B cell (primary cell): ENCODE measurements around the gene RAB7B. TPM values are rescaled to one million over a fixed set of nuclear protein-coding genes. Genes with fewer than 3 reads are reported as not detected.

Source experiments
- ATAC-seq: fragments of 200-7000 bp; cut with Tn5 transposase; one replicate; pipeline ENCODE4 v1.10.0; 2021; ENCODE audit warnings: low read depth, mild to moderate bottlenecking, moderate number of reproducible peaks, moderate library complexity
- CTCF ChIA-PET: fragments of 350-600 bp; sonication (Branson Sonifier 250); formaldehyde crosslinking; loops from one replicate; lab custom pipeline; 2021; ENCODE audit warnings: antibody characterized with exemption, inconsistent platforms; lab: Charles Lee
- POLR2A ChIA-PET: fragments of 350-600 bp; sonication (Branson Sonifier 250); formaldehyde crosslinking; loops from one replicate; lab custom pipeline; 2021; ENCODE audit warnings: antibody characterized with exemption; lab: Charles Lee
- DNase-seq: peaks from one replicate; pipeline ENCODE4 v3.0.0; 2013
- H2AFZ ChIP-seq: 2 replicates; pipeline ENCODE4 v1.6.1; 2012; ENCODE audit warnings: mild to moderate bottlenecking, low read depth, low read length; ENCODE audit not compliant: insufficient read depth, poor library complexity, severe bottlenecking
- H3K27ac ChIP-seq, 2 donors: 1 replicate in 1 of 2; 2 replicates in 1 of 2; pipeline ENCODE4 v1.5.1; 2012 to 2013; ENCODE audit warnings: low read length in 2 of 2, mild to moderate bottlenecking in 2 of 2, moderate library complexity in 1 of 2
- H3K27me3 ChIP-seq, 4 experiments: fragments of 200-600 bp in 1 of 4; sonication (generic) in 1 of 4; replicated peaks in 1 of 4; 1 replicate in 2 of 4; 2 replicates in 2 of 4; pipeline versions ENCODE4 v1.6.1 to v1.7.0; 2013 to 2016; ENCODE audit warnings: low read length in 3 of 4, mild to moderate bottlenecking in 2 of 4, mixed read lengths in 1 of 4, moderate library complexity in 1 of 4; ENCODE audit not compliant: insufficient read depth in 4 of 4, control insufficient read depth in 3 of 4; ENCODE audit errors: control extremely low read depth in 1 of 4
- H3K36me3 ChIP-seq, 2 experiments: replicated peaks in 1 of 2; 1 replicate in 1 of 2; 2 replicates in 1 of 2; pipeline versions ENCODE4 v1.6.1 to v1.7.1; 2013; ENCODE audit warnings: low read length in 1 of 2; ENCODE audit not compliant: insufficient read depth in 2 of 2, control insufficient read depth in 1 of 2; ENCODE audit errors: control extremely low read depth in 1 of 2, extremely low read depth in 1 of 2
- H3K4me1 ChIP-seq, 2 donors: fragments of 200-600 bp in 1 of 2; sonication (generic) in 1 of 2; 1 replicate in 1 of 2; 2 replicates in 1 of 2; pipeline versions ENCODE4 v1.5.1 to v1.6.1; 2013 to 2017; ENCODE audit warnings: low read length in 2 of 2; ENCODE audit not compliant: control insufficient read depth in 2 of 2, insufficient read depth in 2 of 2
- H3K4me2 ChIP-seq: replicated peaks from 2 replicates; pipeline ENCODE3; 2012; ENCODE audit warnings: mild to moderate bottlenecking, low read depth, low read length; ENCODE audit not compliant: poor library complexity, severe bottlenecking
- H3K4me3 ChIP-seq, 5 experiments: fragments of 200-600 bp in 1 of 5; sonication (generic) in 1 of 5; 1 replicate in 3 of 5; 2 replicates in 2 of 5; pipeline versions ENCODE4 v1.5.1 to v1.7.0; 2011 to 2016; ENCODE audit warnings: low read length in 4 of 5, mild to moderate bottlenecking in 4 of 5, low read depth in 2 of 5, control low read depth in 1 of 5, moderate library complexity in 1 of 5; ENCODE audit not compliant: insufficient read depth in 1 of 5; ENCODE audit errors: control extremely low read depth in 1 of 5, extremely low read depth in 1 of 5
- H3K79me2 ChIP-seq: fragments of 200-600 bp; sonication (generic); one replicate; pipeline ENCODE4 v1.6.0; 2016; ENCODE audit warnings: low read length; ENCODE audit not compliant: control insufficient read depth, insufficient read depth
- H3K9ac ChIP-seq: fragments of 200-600 bp; sonication (generic); 2 replicates; pipeline ENCODE4 v1.6.1; 2017; ENCODE audit warnings: mild to moderate bottlenecking, low read length, moderate library complexity
- H3K9me3 ChIP-seq, 3 donors: one replicate each; pipeline versions ENCODE4 v1.6.1 to v1.7.1; 2013; ENCODE audit warnings: low read length in 2 of 3; ENCODE audit not compliant: control insufficient read depth in 2 of 3, insufficient read depth in 1 of 3; ENCODE audit errors: control extremely low read depth in 1 of 3
- H4K20me1 ChIP-seq: 2 replicates; pipeline ENCODE4 v1.6.0; 2012; ENCODE audit warnings: mild to moderate bottlenecking, low read length; ENCODE audit not compliant: insufficient read depth, control insufficient read depth, poor library complexity, severe bottlenecking
- H3K27ac Mint-ChIP-seq: one replicate; pipeline ENCODE4 v1.8.0; 2021; ENCODE audit warnings: mixed read lengths
- H3K27me3 Mint-ChIP-seq: one replicate; pipeline ENCODE4 v1.8.0; 2021; ENCODE audit warnings: mixed read lengths
- H3K4me1 Mint-ChIP-seq: one replicate; pipeline ENCODE4 v1.8.0; 2021; ENCODE audit warnings: mixed read lengths
- H3K4me3 Mint-ChIP-seq: one replicate; pipeline ENCODE4 v1.8.0; 2021; ENCODE audit warnings: mixed read lengths
- H3K9me3 Mint-ChIP-seq: one replicate; pipeline ENCODE4 v1.8.0; 2022; ENCODE audit warnings: mixed read lengths; ENCODE audit not compliant: insufficient read depth
- EZH2 ChIP-seq: IDR thresholded peaks from 2 replicates; pipeline ENCODE4 v1.6.1; 2012; ENCODE audit warnings: borderline replicate concordance, low read depth, mild to moderate bottlenecking, moderate library complexity, low read length; ENCODE audit not compliant: insufficient read depth, poor library complexity, severe bottlenecking
- WGBS: methylation state at CpG from one replicate; pipeline ENCODE4 v1.1.5; 2013; ENCODE audit warnings: missing lambda C conversion rate; ENCODE audit not compliant: insufficient coverage; 5-methylcytosine and 5-hydroxymethylcytosine counted together
- intact Hi-C: fragments of 100-400 bp; cut with micrococcal nuclease; formaldehyde crosslinking; loops from one replicate; pipeline ENCODE4 v1.10.0; 2022
- polyA plus RNA-seq: library from polyadenylated mRNA; depleted of rRNA; stranded (reverse); fragments of >200 nt; gene quantifications from 2 replicates; pipeline ENCODE4 v1.2.3, GENCODE V29; 2012
- total RNA-seq, 2 donors: library from RNA; stranded (reverse); fragments of 120-200 nt in 1 of 2; gene quantifications; 1 replicate in 1 of 2; 2 replicates in 1 of 2; pipeline versions ENCODE4 v1.2.3 to v1.2.4, GENCODE V29; 2013 to 2022
- TF ChIP-seq, protein P1 (sequence below): fragments of 200-600 bp; IDR thresholded peaks from one replicate; pipeline ENCODE4 v1.8.0; 2022; ENCODE audit warnings: antibody characterized with exemption, mild to moderate bottlenecking

The RAB7B gene
- total and polyA plus RNA-seq, 2 donors (not counting 1 experiment from before 2014, with no cell fraction given): not detected

DNA sequence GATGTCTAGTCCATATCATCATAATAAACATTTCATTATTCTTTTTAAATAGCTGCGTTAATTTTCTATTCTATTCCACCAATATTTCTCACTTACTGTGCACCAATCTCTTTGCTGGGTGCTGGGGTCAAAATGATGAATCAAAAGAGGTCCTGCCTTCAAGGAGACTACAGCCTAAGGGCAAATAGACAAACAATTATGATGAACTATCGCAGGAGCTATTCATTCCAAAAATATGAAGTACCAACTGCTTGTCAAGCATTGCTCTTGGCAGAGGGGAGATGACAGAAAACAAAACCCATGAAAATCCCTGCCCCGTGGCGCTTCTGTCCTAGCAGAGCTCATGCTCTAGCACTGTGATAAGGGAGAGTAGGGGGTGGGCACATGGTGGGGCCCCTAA is 31.1 kb downstream of the RAB7B start:
- CTCF ChIA-PET: interaction anchor here (0.6 kb wide), 1 partner anchor 131 kb away, joined by 4 read pairs; no protein-coding TSS in a partner anchor
- Histone ChIP-seq H3K9ac (no peak overlapping the region), H3K27me3 (no peaks in the 10 kb centered on the region), H3K4me2 (no peak overlapping the region), H3K4me1 (no peaks in the 10 kb centered on the region), H4K20me1 (no peaks in the 10 kb centered on the region), H3K4me3 (no peak overlapping the region), H2AFZ (no peak overlapping the region), H3K36me3 (no peaks in the 10 kb centered on the region), H3K79me2 (no peaks in the 10 kb centered on the region), H3K9me3 (no peaks in the 10 kb centered on the region), H3K27ac (no peak overlapping the region)
- intact Hi-C loops: no loop called here
- Mint-ChIP-seq H3K4me1 (no peaks in the 10 kb centered on the region), H3K9me3 (no peaks in the 10 kb centered on the region), H3K27ac (no peak overlapping the region), H3K4me3 (no peak overlapping the region), H3K27me3 (no peaks in the 10 kb centered on the region)
- no peak for TF ChIP-seq EZH2
- TF ChIP-seq, protein P1, sequence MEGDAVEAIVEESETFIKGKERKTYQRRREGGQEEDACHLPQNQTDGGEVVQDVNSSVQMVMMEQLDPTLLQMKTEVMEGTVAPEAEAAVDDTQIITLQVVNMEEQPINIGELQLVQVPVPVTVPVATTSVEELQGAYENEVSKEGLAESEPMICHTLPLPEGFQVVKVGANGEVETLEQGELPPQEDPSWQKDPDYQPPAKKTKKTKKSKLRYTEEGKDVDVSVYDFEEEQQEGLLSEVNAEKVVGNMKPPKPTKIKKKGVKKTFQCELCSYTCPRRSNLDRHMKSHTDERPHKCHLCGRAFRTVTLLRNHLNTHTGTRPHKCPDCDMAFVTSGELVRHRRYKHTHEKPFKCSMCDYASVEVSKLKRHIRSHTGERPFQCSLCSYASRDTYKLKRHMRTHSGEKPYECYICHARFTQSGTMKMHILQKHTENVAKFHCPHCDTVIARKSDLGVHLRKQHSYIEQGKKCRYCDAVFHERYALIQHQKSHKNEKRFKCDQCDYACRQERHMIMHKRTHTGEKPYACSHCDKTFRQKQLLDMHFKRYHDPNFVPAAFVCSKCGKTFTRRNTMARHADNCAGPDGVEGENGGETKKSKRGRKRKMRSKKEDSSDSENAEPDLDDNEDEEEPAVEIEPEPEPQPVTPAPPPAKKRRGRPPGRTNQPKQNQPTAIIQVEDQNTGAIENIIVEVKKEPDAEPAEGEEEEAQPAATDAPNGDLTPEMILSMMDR: no peak
- no peak for DNase-seq
- WGBS: 73% methylated on average over 3 of the region's 4 CpGs
- POLR2A ChIA-PET: no interaction called here
- no peak for ATAC-seq

DNA sequence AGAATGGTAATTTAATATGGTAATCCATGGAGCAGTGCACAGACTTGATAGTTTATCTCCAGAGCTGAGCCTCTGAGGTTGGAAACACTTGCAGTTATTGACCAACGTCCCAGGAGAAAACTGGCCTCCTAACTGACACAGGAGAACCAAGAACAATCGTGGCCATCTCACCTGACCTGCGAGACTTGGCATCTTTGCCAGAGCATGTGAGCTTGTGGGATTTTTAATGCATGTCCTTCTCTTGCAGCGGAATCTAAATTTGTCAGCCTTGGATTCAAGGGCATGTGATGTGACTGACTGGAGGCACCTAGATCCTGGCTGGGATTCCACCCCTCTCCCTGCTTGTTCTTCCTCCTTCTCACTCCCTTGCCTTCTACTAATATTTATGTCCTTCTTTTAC is 32.1 kb downstream of the RAB7B start:
- no peak overlapping the region for H3K27ac Mint-ChIP-seq
- Histone ChIP-seq H3K4me1 (no peaks in the 10 kb centered on the region), H2AFZ (no peak overlapping the region), H4K20me1 (no peaks in the 10 kb centered on the region), H3K4me2 (no peak overlapping the region), H3K79me2 (no peaks in the 10 kb centered on the region), H3K4me3 (no peak overlapping the region), H3K36me3 (no peaks in the 10 kb centered on the region), H3K27ac (no peak overlapping the region), H3K9ac (no peak overlapping the region), H3K9me3 (no peaks in the 10 kb centered on the region), H3K27me3 (no peaks in the 10 kb centered on the region)
- TF ChIP-seq, protein P1: no peak
- no peak for TF ChIP-seq EZH2
- intact Hi-C loops: no loop called here
- H3K4me1 Mint-ChIP-seq: no peaks in the 10 kb centered on the region
- WGBS: 67% methylated on average over 1 of the region's 4 CpGs
- ATAC-seq (no peak), DNase-seq (no peak)
- H3K27me3 Mint-ChIP-seq: no peaks in the 10 kb centered on the region
- POLR2A ChIA-PET: no interaction called here
- H3K9me3 Mint-ChIP-seq: no peaks in the 10 kb centered on the region
- CTCF ChIA-PET: interaction anchor here (0.8 to 1.6 kb wide), 2 partner anchors 60 to 180 kb away, joined by 3 to 9 read pairs; no protein-coding TSS in a partner anchor
- no peak overlapping the region for H3K4me3 Mint-ChIP-seq
